Astrocyte of the spinal cord (primary cell): ENCODE results near the gene RFX4.
"Not testable (repeated sequence)": the region's sequence is repeated elsewhere in the genome, so short reads cannot be mapped to it uniquely, and the experiment has no call there.

Source experiments
- DNase-seq: peaks from one replicate; pipeline ENCODE4 v3.0.0; 2011; ENCODE audit warnings: low read depth, low spot score
- H3K4me3 ChIP-seq: 2 replicates; pipeline ENCODE4 v1.5.1; 2011; ENCODE audit warnings: low read depth, mild to moderate bottlenecking, low read length, moderate library complexity
- CTCF ChIP-seq: IDR thresholded peaks from 2 replicates; pipeline ENCODE4 v1.5.1; 2012; ENCODE audit warnings: low read depth, mild to moderate bottlenecking, low read length, inconsistent platforms
- in situ Hi-C: cut with HindIII; loops from 2 replicates; pipeline ENCODE4 v1.10.0; 2017; ENCODE audit warnings: low sequenced_read_pairs

The RFX4 gene

GRCh38 chr12:106682594-106683234 lies 99.9 kb downstream of the RFX4 start:
- H3K4me3 ChIP-seq, result no peak overlapping the region
- DNase-seq, result peak; percentile 11
- peak; percentile 19 for TF ChIP-seq CTCF
- in situ Hi-C loops, result no loop called here

GRCh38 chr12:106684497-106684896 lies 101.7 kb downstream of the RFX4 start:
- in situ Hi-C loops, result no loop called here
- no peak overlapping the region for H3K4me3 ChIP-seq
- DNase-seq, result no peak
- no peak for TF ChIP-seq CTCF

- no peak for DNase-seq
- no peak for TF ChIP-seq CTCF
- H3K4me3 ChIP-seq, result no peak overlapping the region
- in situ Hi-C loops, result no loop called here
Measured at GRCh38 chr12:106685381-106685780, 102.6 kb downstream of the RFX4 start.

- DNase-seq, result no peak
- no peak overlapping the region for H3K4me3 ChIP-seq
- TF ChIP-seq CTCF, result no peak
- in situ Hi-C loops, result no loop called here
Measured at GRCh38 chr12:106687672-106688071, 104.9 kb downstream of the RFX4 start.

GRCh38 chr12:106690569-106691305 lies 107.9 kb downstream of the RFX4 start:
- H3K4me3 ChIP-seq, result no peak overlapping the region
- no peak for TF ChIP-seq CTCF
- no peak for DNase-seq
- in situ Hi-C loops, result no loop called here

- in situ Hi-C loops, DNase-seq, H3K4me3 ChIP-seq: not testable (repeated sequence)
Measured at GRCh38 chr12:106692033-106692432, 109.2 kb downstream of the RFX4 start.
